ENCODE data around the gene RASSF4. TPM values are rescaled to one million over a fixed set of nuclear protein-coding genes. Genes with fewer than 3 reads are reported as not detected.

RASSF4 gene
- total and polyA plus RNA-seq, 2 donors (not counting 3 experiments of a cell fraction or from before 2014, with no cell fraction given) = 7.6 to 8.2 TPM

- Histone ChIP-seq H3K4me2 (ENCODE audit: insufficient read depth, low read length) (no peak overlapping the region), H3K36me3 (ENCODE audit: control insufficient read depth in 2 of 2, extremely low read depth in 1 of 2, insufficient read depth in 2 of 2, low read length in 2 of 2) (no peaks in the 10 kb centered on the region), H3K9ac (replicated peaks; ENCODE audit: extremely low read depth, insufficient read depth, low read length) (no peak overlapping the region), H3K4me3 (replicated peaks in 1 of 3; ENCODE audit: insufficient read depth in 1 of 3, low read depth in 1 of 3, low read length in 3 of 3) (no peak overlapping the region), H3K79me2 (ENCODE audit: control insufficient read depth, insufficient read depth, low read length) (no peaks in the 10 kb centered on the region), H3K9me1 (replicated peaks; ENCODE audit: control insufficient read depth, extremely low read depth, insufficient read depth, low read length) (no peaks in the 10 kb centered on the region), H3K27me3 (ENCODE audit: control insufficient read depth in 2 of 2, insufficient read depth in 2 of 2, low read length in 2 of 2) (no peaks in the 10 kb centered on the region), H3K27ac (ENCODE audit: insufficient read depth, low read depth, low read length) (no peak overlapping the region), H2AFZ (ENCODE audit: low read depth, low read length) (no peak overlapping the region), H3K9me3 (replicated peaks; ENCODE audit: control insufficient read depth, insufficient read depth, low read length) (no peaks in the 10 kb centered on the region), H3K4me1 (ENCODE audit: control insufficient read depth, extremely low read depth, insufficient read depth, low read length) (peaks cover 12% of the 10 kb centered on the region), H4K20me1 (replicated peaks; ENCODE audit: control insufficient read depth, extremely low read depth, insufficient read depth, low read length) (no peaks in the 10 kb centered on the region)
- CTCF ChIA-PET = interaction anchor here (1.0 to 4.3 kb wide), 3 partner anchors 9 to 59 kb away, joined by 3 to 30 read pairs (median 4); partner anchors contain the start of gene ZNF22
- intact Hi-C loops (cut with micrococcal nuclease) (no loop called here), dilution Hi-C loops (cut with MboI; ENCODE audit: extremely low pct_ligation_motif_present, low sequenced_read_pairs) (no loop called here)
- POLR2A ChIA-PET = interaction anchor here (1.2 kb wide), 1 partner anchor 10 kb away, joined by 3 read pairs; no protein-coding TSS in a partner anchor
- BruUV-seq (replicated peaks) = no TSS peak
- peak; percentile 57 for FAIRE-seq
- no peak for DNase-seq (ENCODE audit: low read depth, low spot score)
- no peak for TF ChIP-seq POLR2A (IDR thresholded peaks at IDR 0.05; ENCODE audit: low read depth, low read length)
Observed at GRCh38 chr10:44991571-44991970, 32.0 kb downstream of the RASSF4 start.

GRCh38 chr10:44992070-44992731, 32.6 kb downstream of the RASSF4 start:
- intact Hi-C loops (cut with micrococcal nuclease) (no loop called here), dilution Hi-C loops (cut with MboI; ENCODE audit: extremely low pct_ligation_motif_present, low sequenced_read_pairs) (no loop called here)
- Histone ChIP-seq H4K20me1 (replicated peaks; ENCODE audit: control insufficient read depth, extremely low read depth, insufficient read depth, low read length) (no peaks in the 10 kb centered on the region), H3K79me2 (ENCODE audit: control insufficient read depth, insufficient read depth, low read length) (no peaks in the 10 kb centered on the region), H3K4me1 (ENCODE audit: control insufficient read depth, extremely low read depth, insufficient read depth, low read length) (peaks cover 17% of the 10 kb centered on the region), H3K9me3 (replicated peaks; ENCODE audit: control insufficient read depth, insufficient read depth, low read length) (no peaks in the 10 kb centered on the region), H3K4me3 (replicated peaks in 1 of 3; ENCODE audit: insufficient read depth in 1 of 3, low read depth in 1 of 3, low read length in 3 of 3) (no peak overlapping the region), H3K27me3 (ENCODE audit: control insufficient read depth in 2 of 2, insufficient read depth in 2 of 2, low read length in 2 of 2) (no peaks in the 10 kb centered on the region), H3K36me3 (ENCODE audit: control insufficient read depth in 2 of 2, extremely low read depth in 1 of 2, insufficient read depth in 2 of 2, low read length in 2 of 2) (no peaks in the 10 kb centered on the region), H3K9me1 (replicated peaks; ENCODE audit: control insufficient read depth, extremely low read depth, insufficient read depth, low read length) (no peaks in the 10 kb centered on the region), H3K9ac (replicated peaks; ENCODE audit: extremely low read depth, insufficient read depth, low read length) (no peak overlapping the region), H3K27ac (ENCODE audit: insufficient read depth, low read depth, low read length) (no peak overlapping the region), H3K4me2 (ENCODE audit: insufficient read depth, low read length) (no peak overlapping the region), H2AFZ (ENCODE audit: low read depth, low read length) (no peak overlapping the region)
- DNase-seq (ENCODE audit: low read depth, low spot score) = no peak
- CTCF ChIA-PET = interaction anchor here (0.9 to 4.3 kb wide), 3 partner anchors 10 to 59 kb away, joined by 3 to 30 read pairs (median 4); no protein-coding TSS in a partner anchor
- no peak for FAIRE-seq
- BruUV-seq (replicated peaks) = no TSS peak
- no peak for TF ChIP-seq POLR2AphosphoS5 (IDR thresholded peaks at IDR 0.05; ENCODE audit: insufficient read depth, low read depth, low read length)
- TF ChIP-seq POLR2A (IDR thresholded peaks at IDR 0.05; ENCODE audit: low read depth, low read length) = no peak
- no peak for TF ChIP-seq FOS (IDR thresholded peaks at IDR 0.05; ENCODE audit: borderline replicate concordance, insufficient read depth, low read length)
- TF ChIP-seq JUN (IDR thresholded peaks at IDR 0.05; ENCODE audit: borderline replicate concordance, insufficient read depth, insufficient read length, low read depth) = no peak
- TF ChIP-seq EZH2 (IDR thresholded peaks at IDR 0.05; ENCODE audit: borderline replicate concordance, low read depth, low read length, severe bottlenecking) = no peak
- no peak for TF ChIP-seq MAX (IDR thresholded peaks at IDR 0.05; ENCODE audit: insufficient read depth, insufficient read length)
- no peak for TF ChIP-seq CTCF (IDR thresholded peaks at IDR 0.05; ENCODE audit: extremely low read depth in 1 of 2, insufficient read depth in 1 of 2, low read depth in 1 of 2, low read length in 2 of 2)
- POLR2A ChIA-PET = interaction anchor here (1.2 kb wide), 1 partner anchor 10 kb away, joined by 3 read pairs; no protein-coding TSS in a partner anchor
